Activated naive CD4-positive, alpha-beta T cell treated with anti-CD3 and anti-CD28 coated beads, Interleukin-2, amount 50 U/mL, for 72 hours (primary cell): Measurements from ENCODE around the gene ARL6IP1. TPM values are rescaled to one million over a fixed set of nuclear protein-coding genes. Genes with fewer than 3 reads are reported as not detected.
A peak's percentile ranks its signal among the peaks of the same experiment; 100 is the strongest.
"Not testable (repeated sequence)": the region's sequence is repeated elsewhere in the genome, so short reads cannot be mapped to it uniquely, and the experiment has no call there.

Source experiments
- ATAC-seq, 2 donors: fragments of 150-1000 bp; cut with Tn5 transposase; 2 replicates each; pipeline ENCODE4 v1.10.0; 2021; ENCODE audit warnings: mild to moderate bottlenecking in 2 of 2, moderate library complexity in 2 of 2
- DNase-seq, 2 donors: peaks; one replicate each; pipeline ENCODE4 v3.0.0; 2021 to 2022; ENCODE audit warnings: low spot score in 2 of 2
- H3K27ac Mint-ChIP-seq, 2 donors: one replicate each; pipeline ENCODE4 v1.8.0; 2022; ENCODE audit warnings: mild to moderate bottlenecking in 2 of 2, mixed read lengths in 2 of 2
- H3K36me3 Mint-ChIP-seq, 2 donors: one replicate each; pipeline ENCODE4 v1.8.0; 2022; ENCODE audit warnings: mixed read lengths in 2 of 2
- H3K9me3 Mint-ChIP-seq, 2 donors: one replicate each; pipeline ENCODE4 v1.8.0; 2022; ENCODE audit warnings: mixed read lengths in 2 of 2
- total RNA-seq, 2 donors: library from RNA; stranded (reverse); gene quantifications; one replicate each; pipeline ENCODE4 v1.2.3, GENCODE V29; 2022

Gene ARL6IP1
- total RNA-seq, 2 donors from 2014 or later = 116 to 164 TPM

GRCh38 chr16:18782697-18783429, 18.5 kb downstream of the ARL6IP1 start:
- peaks cover 31 to 44% of the 10 kb centered on the region in 2 donors for H3K36me3 Mint-ChIP-seq
- no peak for DNase-seq

GRCh38 chr16:18781232-18781631, 20.1 kb downstream of the ARL6IP1 start:
- not testable (repeated sequence) for ATAC-seq, DNase-seq, H3K9me3 Mint-ChIP-seq
- peak overlapping the region in 1 of 2 donors; percentile 55 for H3K27ac Mint-ChIP-seq
- peaks cover 19 to 29% of the 10 kb centered on the region in 2 donors for H3K36me3 Mint-ChIP-seq

More at GRCh38 chr16:18782697-18783429, 18.5 kb downstream of the ARL6IP1 start:
- H3K9me3 Mint-ChIP-seq = no peaks in the 10 kb centered on the region
- peak overlapping the region in 1 of 2 donors; percentile 73 for H3K27ac Mint-ChIP-seq
- ATAC-seq = peak; percentile 15 to 17

- not testable (repeated sequence) for H3K27ac Mint-ChIP-seq, DNase-seq, H3K9me3 Mint-ChIP-seq
- peak; percentile 11 to 14 for ATAC-seq
- peaks cover 12 to 22% of the 10 kb centered on the region in 2 donors for H3K36me3 Mint-ChIP-seq
Measured at GRCh38 chr16:18780460-18781026, 20.8 kb downstream of the ARL6IP1 start.

- not testable (repeated sequence) for ATAC-seq, DNase-seq, H3K36me3 Mint-ChIP-seq, H3K9me3 Mint-ChIP-seq, H3K27ac Mint-ChIP-seq
Measured at GRCh38 chr16:18777664-18778063, 23.7 kb downstream of the ARL6IP1 start.

GRCh38 chr16:18776334-18776733, 25.0 kb downstream of the ARL6IP1 start:
- H3K27ac Mint-ChIP-seq, DNase-seq, H3K9me3 Mint-ChIP-seq, H3K36me3 Mint-ChIP-seq: not testable (repeated sequence)
- ATAC-seq = peak in 1 of 2 donors; percentile 12

GRCh38 chr16:18774651-18775050, 26.7 kb downstream of the ARL6IP1 start:
- H3K9me3 Mint-ChIP-seq, H3K36me3 Mint-ChIP-seq, H3K27ac Mint-ChIP-seq, DNase-seq, ATAC-seq: not testable (repeated sequence)

GRCh38 chr16:18772171-18772570, 29.2 kb downstream of the ARL6IP1 start:
- not testable (repeated sequence) for ATAC-seq, DNase-seq, H3K9me3 Mint-ChIP-seq, H3K27ac Mint-ChIP-seq
- H3K36me3 Mint-ChIP-seq = peaks cover 0 to 14% of the 10 kb centered on the region in 2 donors

- ATAC-seq = peak; percentile 70
- not testable (repeated sequence) for H3K9me3 Mint-ChIP-seq, DNase-seq
- peak overlapping the region; percentile 44 to 92 for H3K27ac Mint-ChIP-seq
- peaks cover 0 to 14% of the 10 kb centered on the region in 2 donors for H3K36me3 Mint-ChIP-seq
Measured at GRCh38 chr16:18770336-18770962, 30.9 kb downstream of the ARL6IP1 start.

GRCh38 chr16:18767217-18767616, 34.1 kb downstream of the ARL6IP1 start:
- not testable (repeated sequence) for H3K27ac Mint-ChIP-seq

GRCh38 chr16:18762713-18763112, 38.6 kb downstream of the ARL6IP1 start:
- ATAC-seq = peak; percentile 30 to 69
- not testable (repeated sequence) for DNase-seq, H3K27ac Mint-ChIP-seq, H3K36me3 Mint-ChIP-seq, H3K9me3 Mint-ChIP-seq

More at GRCh38 chr16:18767217-18767616, 34.1 kb downstream of the ARL6IP1 start:
- DNase-seq, H3K9me3 Mint-ChIP-seq: not testable (repeated sequence)
- peaks cover 0 to 14% of the 10 kb centered on the region in 2 donors for H3K36me3 Mint-ChIP-seq
- peak; percentile 60 to 72 for ATAC-seq

- ATAC-seq (peak; percentile 78 to 83), DNase-seq (peak in 1 of 2 donors; percentile 47)
- H3K9me3 Mint-ChIP-seq, H3K36me3 Mint-ChIP-seq, H3K27ac Mint-ChIP-seq: not testable (repeated sequence)
Measured at GRCh38 chr16:18759598-18760520, 41.5 kb downstream of the ARL6IP1 start.

GRCh38 chr16:18757960-18758660, 43.2 kb downstream of the ARL6IP1 start:
- DNase-seq, H3K27ac Mint-ChIP-seq, H3K9me3 Mint-ChIP-seq, H3K36me3 Mint-ChIP-seq: not testable (repeated sequence)
- peak; percentile 29 to 46 for ATAC-seq

GRCh38 chr16:18756639-18757038, 44.7 kb downstream of the ARL6IP1 start:
- H3K27ac Mint-ChIP-seq = peak overlapping the region in 1 of 2 donors; percentile 81
- ATAC-seq, H3K36me3 Mint-ChIP-seq, DNase-seq, H3K9me3 Mint-ChIP-seq: not testable (repeated sequence)

GRCh38 chr16:18742870-18743269, 58.5 kb downstream of the ARL6IP1 start:
- not testable (repeated sequence) for ATAC-seq, DNase-seq, H3K36me3 Mint-ChIP-seq, H3K27ac Mint-ChIP-seq, H3K9me3 Mint-ChIP-seq
